GM10248 (cell line): ENCODE results near the gene MAPK4.

ENCODE experiments used
- CTCF ChIA-PET: fragments of 300-600 bp; sonication (Branson Sonifier 250); formaldehyde crosslinking; extraction: SDS; loops from one replicate; lab custom pipeline; 2021; ENCODE audit warnings: antibody characterized with exemption; lab: Yijun Ruan, JAX
- POLR2A ChIA-PET: fragments of 350-650 bp; sonication (Branson Sonifier 250); formaldehyde crosslinking; extraction: SDS; loops from one replicate; lab custom pipeline; 2020; ENCODE audit warnings: antibody characterized with exemption; lab: Yijun Ruan, JAX
- DNase-seq: peaks from one replicate; pipeline ENCODE4 v3.0.0; 2012; ENCODE audit errors: extremely low spot score
- CTCF ChIP-seq: IDR thresholded peaks from 2 replicates; pipeline ENCODE4 v1.5.1; 2012; ENCODE audit warnings: mild to moderate bottlenecking, low read depth; ENCODE audit errors: extremely low read depth, missing control alignments, control extremely low read depth

The MAPK4 gene

DNA sequence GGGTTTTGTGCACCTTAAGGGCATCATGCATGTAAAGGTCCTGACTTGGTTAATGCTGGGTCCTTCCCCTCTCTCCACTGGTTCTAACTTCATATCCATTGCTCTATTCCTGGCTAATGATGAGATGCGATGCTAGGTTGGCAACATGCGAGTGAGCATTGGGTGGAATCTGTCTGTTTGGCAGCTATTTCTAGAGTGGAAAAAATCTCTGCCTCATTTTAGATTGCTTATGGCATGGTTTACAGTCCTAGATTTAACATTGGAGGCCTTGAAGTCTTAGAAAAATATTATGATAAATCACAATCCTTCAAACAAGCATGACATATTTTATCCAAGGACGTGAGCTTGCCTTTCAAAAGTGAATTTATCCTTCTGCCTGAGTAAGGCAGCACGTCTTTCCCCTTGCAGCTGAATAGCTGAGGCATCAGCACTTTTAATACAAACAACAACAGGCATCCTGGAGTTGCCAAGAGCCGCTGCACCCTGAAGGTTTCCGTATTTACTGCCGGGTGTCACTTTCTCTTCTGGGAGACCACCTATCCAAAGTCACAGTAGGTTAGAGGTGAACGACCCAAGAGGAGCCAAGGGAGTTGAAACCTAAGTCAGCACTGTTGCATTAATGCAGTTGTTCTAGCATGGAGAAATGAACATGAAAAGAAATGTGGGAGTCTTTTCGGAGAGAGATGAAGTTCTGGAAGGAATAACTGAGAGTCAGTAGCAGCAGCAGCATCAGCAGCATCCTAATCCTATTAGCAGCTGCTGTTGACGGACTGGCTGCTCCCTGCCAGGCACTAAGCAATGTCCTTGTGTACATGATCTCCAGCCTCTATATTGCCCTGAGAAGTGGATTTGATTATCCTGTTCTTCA is 78.4 kb downstream of the MAPK4 start:
- TF ChIP-seq CTCF, result no peak
- CTCF ChIA-PET, result no interaction called here
- POLR2A ChIA-PET, result no interaction called here
- DNase-seq, result no peak

DNA sequence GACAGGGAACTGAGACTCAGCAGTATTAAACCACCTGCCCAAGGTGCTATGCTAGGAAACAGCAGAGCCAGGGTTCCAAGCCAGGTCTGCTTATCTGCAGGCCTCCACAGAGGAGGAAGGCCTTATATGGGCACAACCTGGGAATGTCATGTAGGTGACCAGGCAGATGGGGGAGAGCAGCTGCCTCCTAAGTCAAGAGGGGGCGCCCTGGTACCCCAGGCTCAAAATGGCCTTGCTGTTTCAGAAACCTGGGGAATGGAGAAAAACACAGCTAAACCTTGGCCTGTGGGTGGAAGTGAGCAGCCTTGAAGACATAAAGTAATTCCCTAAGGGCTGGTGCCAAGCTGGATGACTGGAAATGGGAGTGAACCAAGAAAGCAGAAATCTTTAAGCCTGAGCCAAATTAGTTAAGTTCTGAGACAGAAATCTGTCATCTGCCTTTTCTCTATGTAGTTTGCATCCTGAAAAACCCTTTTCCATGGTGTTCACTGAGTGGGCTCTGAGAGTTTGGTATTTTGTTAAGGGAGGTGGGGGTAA is 79.1 kb downstream of the MAPK4 start:
- TF ChIP-seq CTCF, result no peak
- ChIA-PET CTCF (no interaction called here), POLR2A (no interaction called here)
- DNase-seq, result no peak

DNA sequence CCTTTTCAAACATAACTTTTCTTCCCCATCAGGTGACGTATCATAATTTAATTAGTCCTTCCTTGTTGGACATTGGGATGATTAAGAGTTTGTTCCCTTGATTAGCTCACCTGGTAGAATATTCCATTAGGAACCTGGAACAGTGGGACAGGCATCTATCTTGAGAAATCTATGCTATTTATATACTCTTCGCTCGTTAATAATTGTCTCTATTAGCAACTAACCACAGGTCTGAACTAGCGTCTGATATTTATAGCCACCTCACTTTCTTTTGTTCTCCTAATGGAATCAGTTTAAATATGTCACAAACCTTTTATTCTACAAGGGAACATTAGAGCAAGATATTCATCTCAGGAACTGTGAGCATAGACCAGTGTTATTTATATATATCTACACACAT is 79.8 kb downstream of the MAPK4 start:
- no peak for DNase-seq
- ChIA-PET CTCF (no interaction called here), POLR2A (no interaction called here)
- no peak for TF ChIP-seq CTCF

DNA sequence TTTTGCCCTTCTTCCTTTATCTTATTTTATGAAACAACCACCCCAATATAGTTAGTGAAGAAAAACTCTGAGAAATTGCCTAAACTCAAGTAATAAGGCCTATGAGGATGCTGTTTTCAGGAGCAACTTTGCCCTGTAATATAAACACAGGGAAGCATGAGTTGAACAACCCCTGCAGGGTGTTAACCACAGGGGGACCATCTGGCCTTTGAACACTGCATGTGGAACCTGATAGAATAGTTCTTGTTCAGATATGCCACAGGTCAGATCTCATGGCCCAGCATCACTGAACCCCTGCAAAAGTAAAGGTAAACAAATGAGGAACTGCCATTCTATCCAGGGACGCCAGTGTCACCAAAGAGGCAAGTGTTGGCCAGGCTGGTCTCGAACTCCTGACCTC is 82.6 kb downstream of the MAPK4 start:
- ChIA-PET CTCF (no interaction called here), POLR2A (no interaction called here)
- no peak for DNase-seq
- TF ChIP-seq CTCF, result no peak

GRCh38 chr18:50644146-50644545 is 84.3 kb downstream of the MAPK4 start:
- CTCF ChIA-PET, result no interaction called here
- TF ChIP-seq CTCF, result no peak
- no peak for DNase-seq
- POLR2A ChIA-PET, result no interaction called here

- CTCF ChIA-PET, result no interaction called here
- no peak for DNase-seq
- POLR2A ChIA-PET, result no interaction called here
- no peak for TF ChIP-seq CTCF
Observed at GRCh38 chr18:50644807-50645206, 84.9 kb downstream of the MAPK4 start.

GRCh38 chr18:50647237-50647636 is 87.3 kb downstream of the MAPK4 start:
- TF ChIP-seq CTCF, result no peak
- POLR2A ChIA-PET, result no interaction called here
- CTCF ChIA-PET, result interaction anchor here (1.3 kb wide), 1 partner anchor 13 kb away, joined by 3 read pairs; no protein-coding TSS in a partner anchor
- DNase-seq, result no peak
